K562 (cell line): Measurements from ENCODE around the gene CDKN2D. TPM values are rescaled to one million over a fixed set of nuclear protein-coding genes. Genes with fewer than 3 reads are reported as not detected.

Experiments
- BCLAF1 ChIP-seq, 2 experiments: fragments of 450-650 bp in 1 of 2; IDR thresholded peaks; 2 replicates each; pipeline ENCODE4 v1.6.1; 2011 to 2017; ENCODE audit warnings: low read depth in 2 of 2, antibody characterized with exemption in 1 of 2, borderline replicate concordance in 1 of 2, low read length in 1 of 2, mild to moderate bottlenecking in 1 of 2, mixed read lengths in 1 of 2; ENCODE audit not compliant: control insufficient read depth in 1 of 2
- FOXM1 ChIP-seq, 2 experiments: fragments of 450-650 bp in 1 of 2; sonication (generic) in 1 of 2; formaldehyde crosslinking in 1 of 2; IDR thresholded peaks; 2 replicates each; pipeline versions ENCODE4 v1.6.1 to v1.9.0; 2017 to 2022; ENCODE audit warnings: low read depth in 2 of 2, mild to moderate bottlenecking in 2 of 2, missing genetic modification reagents in 1 of 2, moderate library complexity in 1 of 2
- GTF2E2 ChIP-seq: fragments of 200-800 bp; sonication (Bioruptor generic); IDR thresholded peaks from 2 replicates; pipeline ENCODE4 v1.6.1; 2016; ENCODE audit warnings: missing genetic modification characterization, missing compliant biosample characterization
- NCOA4 ChIP-seq: fragments of 450-650 bp; IDR thresholded peaks from 2 replicates; pipeline ENCODE4 v1.6.1; 2018; ENCODE audit warnings: mild to moderate bottlenecking; ENCODE audit not compliant: partially characterized antibody
- NCOA6 ChIP-seq: fragments of 450-650 bp; IDR thresholded peaks from 2 replicates; pipeline ENCODE4 v1.6.1; 2017; ENCODE audit warnings: mild to moderate bottlenecking
- NELFE ChIP-seq: IDR thresholded peaks from 2 replicates; pipeline ENCODE4 v1.6.1; 2011; ENCODE audit warnings: mild to moderate bottlenecking; ENCODE audit not compliant: insufficient read depth, insufficient read length
- PHB2 ChIP-seq: fragments of 450-650 bp; IDR thresholded peaks from 2 replicates; pipeline ENCODE4 v1.6.1; 2017; ENCODE audit warnings: low read depth
- POLR3A ChIP-seq: IDR thresholded peaks from 2 replicates; pipeline ENCODE4 v1.6.1; 2011; ENCODE audit warnings: borderline replicate concordance, mild to moderate bottlenecking, moderate library complexity; ENCODE audit not compliant: insufficient read length, insufficient read depth; ENCODE audit errors: extremely low read depth
- RBM34 ChIP-seq: fragments of 200-400 bp; formaldehyde crosslinking; IDR thresholded peaks from 2 replicates; pipeline ENCODE4 v1.6.1; 2018; ENCODE audit warnings: low read length, borderline replicate concordance; ENCODE audit not compliant: insufficient read depth
- SMAD3 ChIP-seq: fragments of 450-650 bp; formaldehyde crosslinking; conservative IDR thresholded peaks from 2 replicates; pipeline ENCODE4 v1.4.0; 2020; ENCODE audit warnings: mild to moderate bottlenecking
- ZNF143 ChIP-seq: sonication (generic); formaldehyde crosslinking; IDR thresholded peaks from 2 replicates; pipeline ENCODE4 v1.9.0; 2022; ENCODE audit warnings: mild to moderate bottlenecking, missing genetic modification reagents
- ZNF175 ChIP-seq: fragments of 200-800 bp; sonication (Bioruptor generic); IDR thresholded peaks from 2 replicates; pipeline ENCODE4 v1.6.1; 2016; ENCODE audit warnings: low read depth, mild to moderate bottlenecking, missing genetic modification characterization, missing compliant biosample characterization
- polyA plus RNA-seq, 8 experiments: library from polyadenylated mRNA; depleted of rRNA in 4 of 8; stranded (reverse) in 5 of 8; unstranded in 3 of 8; fragments of >200 nt; fragmentation: Nextera tagmentation in 2 of 8; fragmentation: Illumina TruSeq in 1 of 8; extraction: Ambion mirVana in 2 of 8; extraction: Trizol in 1 of 8; gene quantifications; 2 replicates each; pipeline versions ENCODE4 v1.2.1 to v1.2.3, GENCODE V29; 2011 to 2014; ENCODE audit warnings: inconsistent platforms in 1 of 8, missing spikeins in 1 of 8
- total RNA-seq, 7 experiments: library from RNA; depleted of rRNA in 6 of 7; stranded (reverse); fragments of >200 nt in 6 of 7; fragmentation: Illumina TruSeq in 2 of 7; extraction: Trizol in 2 of 7; gene quantifications; 2 replicates each; pipeline versions ENCODE4 v1.2.1 to v1.2.3, GENCODE V29; 2011 to 2021; ENCODE audit warnings: low replicate concordance in 1 of 7
- TF ChIP-seq, protein P1 (sequence below): fragments of 250-450 bp; sonication (Bioruptor Pico); IDR thresholded peaks from 2 replicates; pipeline ENCODE4 v1.4.0; 2020; ENCODE audit warnings: mild to moderate bottlenecking, moderate library complexity
- TF ChIP-seq, protein P2 (sequence below): sonication (generic); formaldehyde crosslinking; IDR thresholded peaks from 2 replicates; pipeline ENCODE4 v1.8.0; 2022; ENCODE audit warnings: mild to moderate bottlenecking, missing genetic modification reagents
- TF ChIP-seq, protein P3 (sequence below): conservative IDR thresholded peaks from 2 replicates; pipeline ENCODE4 v1.6.1; 2011; ENCODE audit warnings: low read depth, mild to moderate bottlenecking, low read length; ENCODE audit not compliant: control insufficient read depth
- TF ChIP-seq, protein P4 (sequence below), 3 experiments: IDR thresholded peaks in 2 of 3; conservative IDR thresholded peaks in 1 of 3; 2 replicates each; pipeline ENCODE4 v1.5.1; 2011 to 2012; ENCODE audit warnings: low read length in 3 of 3, mild to moderate bottlenecking in 3 of 3, control low read depth in 2 of 3, improper control_type of control experiment in 1 of 3, inconsistent platforms in 1 of 3, low read depth in 1 of 3, mixed read lengths in 1 of 3, moderate library complexity in 1 of 3; ENCODE audit not compliant: insufficient read depth in 2 of 3

The CDKN2D gene
- total and polyA plus RNA-seq, 9 of the 15 experiments (the other 6 are each of a cell fraction or from before 2014, with no cell fraction given) = 0.41 to 8.2 (median 3.7) TPM

GRCh38 chr19:10565567-10566407 is 3.0 kb downstream of the CDKN2D start, which contains the start of gene KRI1 (continued):
- TF ChIP-seq, protein P1, sequence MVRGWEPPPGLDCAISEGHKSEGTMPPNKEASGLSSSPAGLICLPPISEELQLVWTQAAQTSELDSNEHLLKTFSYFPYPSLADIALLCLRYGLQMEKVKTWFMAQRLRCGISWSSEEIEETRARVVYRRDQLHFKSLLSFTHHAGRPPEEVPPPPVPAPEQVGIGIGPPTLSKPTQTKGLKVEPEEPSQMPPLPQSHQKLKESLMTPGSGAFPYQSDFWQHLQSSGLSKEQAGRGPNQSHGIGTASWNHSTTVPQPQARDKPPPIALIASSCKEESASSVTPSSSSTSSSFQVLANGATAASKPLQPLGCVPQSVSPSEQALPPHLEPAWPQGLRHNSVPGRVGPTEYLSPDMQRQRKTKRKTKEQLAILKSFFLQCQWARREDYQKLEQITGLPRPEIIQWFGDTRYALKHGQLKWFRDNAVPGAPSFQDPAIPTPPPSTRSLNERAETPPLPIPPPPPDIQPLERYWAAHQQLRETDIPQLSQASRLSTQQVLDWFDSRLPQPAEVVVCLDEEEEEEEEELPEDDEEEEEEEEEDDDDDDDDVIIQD (CRISPR knock-in tag) = no peak
- no peak for TF ChIP-seq FOXM1 (IDR thresholded peaks at IDR 0.05; ENCODE audit: low read depth)
- 0 out of 2 replicates have a peak, but pooled peaks have one; percentile 57 for TF ChIP-seq FOXM1 (CRISPR knock-in tag; IDR thresholded peaks at IDR 0.05; ENCODE audit: low read depth)
- no peak for TF ChIP-seq ZNF175
- TF ChIP-seq SMAD3 (CRISPR knock-in tag) = no peak
- no peak for TF ChIP-seq NELFE
- TF ChIP-seq, protein P2, sequence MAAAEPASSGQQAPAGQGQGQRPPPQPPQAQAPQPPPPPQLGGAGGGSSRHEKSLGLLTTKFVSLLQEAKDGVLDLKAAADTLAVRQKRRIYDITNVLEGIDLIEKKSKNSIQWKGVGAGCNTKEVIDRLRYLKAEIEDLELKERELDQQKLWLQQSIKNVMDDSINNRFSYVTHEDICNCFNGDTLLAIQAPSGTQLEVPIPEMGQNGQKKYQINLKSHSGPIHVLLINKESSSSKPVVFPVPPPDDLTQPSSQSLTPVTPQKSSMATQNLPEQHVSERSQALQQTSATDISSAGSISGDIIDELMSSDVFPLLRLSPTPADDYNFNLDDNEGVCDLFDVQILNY (CRISPR knock-in tag) = no peak
- TF ChIP-seq BCLAF1 (IDR thresholded peaks at IDR 0.05; ENCODE audit: borderline replicate concordance in 1 of 2, control insufficient read depth in 1 of 2, low read depth in 2 of 2, low read length in 1 of 2) = no peak
- no peak for TF ChIP-seq GTF2E2
- no peak for TF ChIP-seq NCOA4
- no peak for TF ChIP-seq NCOA6
- TF ChIP-seq, protein P3, sequence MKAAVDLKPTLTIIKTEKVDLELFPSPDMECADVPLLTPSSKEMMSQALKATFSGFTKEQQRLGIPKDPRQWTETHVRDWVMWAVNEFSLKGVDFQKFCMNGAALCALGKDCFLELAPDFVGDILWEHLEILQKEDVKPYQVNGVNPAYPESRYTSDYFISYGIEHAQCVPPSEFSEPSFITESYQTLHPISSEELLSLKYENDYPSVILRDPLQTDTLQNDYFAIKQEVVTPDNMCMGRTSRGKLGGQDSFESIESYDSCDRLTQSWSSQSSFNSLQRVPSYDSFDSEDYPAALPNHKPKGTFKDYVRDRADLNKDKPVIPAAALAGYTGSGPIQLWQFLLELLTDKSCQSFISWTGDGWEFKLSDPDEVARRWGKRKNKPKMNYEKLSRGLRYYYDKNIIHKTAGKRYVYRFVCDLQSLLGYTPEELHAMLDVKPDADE = 0 out of 2 replicates have a peak, but pooled peaks have one; percentile 24
- TF ChIP-seq PHB2 = no peak
- peak; percentile 95; the same call in 1 of the 2 replicates for TF ChIP-seq RBM34
- TF ChIP-seq, protein P4, sequence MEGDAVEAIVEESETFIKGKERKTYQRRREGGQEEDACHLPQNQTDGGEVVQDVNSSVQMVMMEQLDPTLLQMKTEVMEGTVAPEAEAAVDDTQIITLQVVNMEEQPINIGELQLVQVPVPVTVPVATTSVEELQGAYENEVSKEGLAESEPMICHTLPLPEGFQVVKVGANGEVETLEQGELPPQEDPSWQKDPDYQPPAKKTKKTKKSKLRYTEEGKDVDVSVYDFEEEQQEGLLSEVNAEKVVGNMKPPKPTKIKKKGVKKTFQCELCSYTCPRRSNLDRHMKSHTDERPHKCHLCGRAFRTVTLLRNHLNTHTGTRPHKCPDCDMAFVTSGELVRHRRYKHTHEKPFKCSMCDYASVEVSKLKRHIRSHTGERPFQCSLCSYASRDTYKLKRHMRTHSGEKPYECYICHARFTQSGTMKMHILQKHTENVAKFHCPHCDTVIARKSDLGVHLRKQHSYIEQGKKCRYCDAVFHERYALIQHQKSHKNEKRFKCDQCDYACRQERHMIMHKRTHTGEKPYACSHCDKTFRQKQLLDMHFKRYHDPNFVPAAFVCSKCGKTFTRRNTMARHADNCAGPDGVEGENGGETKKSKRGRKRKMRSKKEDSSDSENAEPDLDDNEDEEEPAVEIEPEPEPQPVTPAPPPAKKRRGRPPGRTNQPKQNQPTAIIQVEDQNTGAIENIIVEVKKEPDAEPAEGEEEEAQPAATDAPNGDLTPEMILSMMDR (IDR thresholded peaks at IDR 0.05 in 2 of 3, conservative IDR thresholded peaks at IDR 0.05 in 1 of 3; ENCODE audit: insufficient read depth in 2 of 3, low read depth in 1 of 3, low read length in 3 of 3) = peak in 2 of 3 experiments; percentile 53 to 63
- no peak for TF ChIP-seq POLR3A
- no peak for TF ChIP-seq ZNF143 (CRISPR knock-in tag)
